Umbilical cord (tissue), 2 donors: ENCODE measurements around the gene CMTM2. TPM values are rescaled to one million over a fixed set of nuclear protein-coding genes. Genes with fewer than 3 reads are reported as not detected.
A peak's percentile ranks its signal among the peaks of the same experiment; 100 is the strongest.
"Not testable (repeated sequence)": the region's sequence is repeated elsewhere in the genome, so short reads cannot be mapped to it uniquely, and the experiment has no call there.

Experiments
- DNase-seq: peaks from one replicate; pipeline ENCODE4 v3.0.0-alpha.2; 2015; ENCODE audit warnings: low spot score
- total RNA-seq: library from RNA; depleted of rRNA; stranded (reverse); fragments of >200 nt; gene quantifications from one replicate; pipeline ENCODE4 v1.2.3, GENCODE V29; 2014; ENCODE audit warnings: low replicate concordance; ENCODE audit not compliant: insufficient read depth

The CMTM2 gene
- total RNA-seq, 1 donor from 2014 or later: not detected

GRCh38 chr16:66552286-66553177 is 26.7 kb upstream of the CMTM2 start, which contains the start of gene CKLF:
Gene CKLF (plus strand): TSS chr16:66552576. CDS start chr16:66552716, 140 bp downstream.
- peak; percentile 94 for DNase-seq

- no peak for DNase-seq
Measured at GRCh38 chr16:66553223-66553622, 26.0 kb upstream of the CMTM2 start.

DNA sequence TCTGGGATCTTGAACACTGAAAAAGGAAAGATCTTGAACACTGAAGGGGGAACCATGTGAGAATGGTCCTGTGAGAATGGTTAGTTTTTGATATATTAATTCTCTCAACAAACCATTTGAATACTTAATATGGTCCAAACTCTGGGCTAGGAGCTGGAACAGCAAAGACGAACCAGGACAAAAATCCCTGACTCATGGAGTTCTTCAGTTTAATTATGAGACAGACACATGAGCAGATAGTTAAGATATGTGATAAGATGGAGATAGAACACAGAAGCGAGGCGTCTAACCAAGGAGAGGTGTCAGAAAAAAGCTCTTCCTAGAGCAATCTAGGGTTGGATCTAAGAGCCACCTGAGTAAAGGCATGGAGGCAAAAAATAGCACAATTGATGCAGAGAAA is 25.2 kb upstream of the CMTM2 start:
- no peak for DNase-seq

GRCh38 chr16:66554495-66554894 is 24.8 kb upstream of the CMTM2 start:
- DNase-seq: no peak

DNA sequence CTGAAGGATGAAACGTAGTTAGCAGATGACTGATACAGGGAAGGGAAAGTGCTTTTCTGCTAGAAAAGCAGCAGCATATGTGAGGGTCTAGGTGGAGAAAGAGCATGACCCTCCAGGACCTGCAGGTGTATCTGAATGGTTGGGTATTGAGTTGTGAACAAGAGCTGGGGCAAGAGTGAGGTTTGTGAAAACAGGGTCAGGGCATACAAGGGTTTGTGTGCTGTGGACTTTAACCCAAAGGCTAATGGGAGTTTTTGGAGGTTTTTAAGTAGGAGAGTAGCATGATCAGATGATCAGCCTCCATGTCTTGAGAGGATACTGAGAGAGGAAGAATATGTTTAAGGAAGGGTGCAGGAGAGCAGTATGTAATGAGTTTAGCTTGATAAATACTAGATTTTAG is 19.2 kb upstream of the CMTM2 start:
- no peak for DNase-seq

DNA sequence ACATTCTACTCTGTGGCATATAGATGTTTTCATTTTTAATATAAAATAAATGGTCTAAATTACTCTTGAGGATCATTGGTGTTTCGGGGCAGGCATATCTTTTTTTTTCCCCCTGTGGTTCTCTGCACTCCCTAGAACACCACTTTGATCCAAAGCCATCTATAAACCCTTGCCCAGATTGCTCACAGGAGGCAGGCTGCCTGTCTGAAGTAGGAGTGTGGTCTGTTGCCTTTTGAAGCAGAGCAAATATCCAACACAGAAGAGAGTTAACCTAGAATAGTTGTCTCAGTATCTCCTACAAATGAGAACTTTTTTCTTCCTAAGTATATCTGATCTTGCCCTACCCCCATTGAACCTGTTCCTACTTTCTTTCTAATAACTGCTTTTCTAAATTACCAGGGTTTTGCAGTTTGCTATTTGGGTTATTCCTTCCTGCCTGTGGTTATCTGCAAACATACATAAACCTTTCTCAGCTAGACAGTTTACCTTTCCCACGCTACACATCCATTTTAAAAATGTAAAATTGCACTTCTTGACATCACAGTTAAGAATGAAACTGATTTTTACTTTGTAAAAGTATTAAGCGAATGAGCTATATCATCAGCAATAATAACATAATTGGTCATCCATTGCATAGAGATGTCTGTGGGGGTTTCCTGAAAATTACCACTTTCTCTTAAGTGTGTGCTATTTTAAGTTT is 17.7 kb upstream of the CMTM2 start:
- DNase-seq: no peak

DNA sequence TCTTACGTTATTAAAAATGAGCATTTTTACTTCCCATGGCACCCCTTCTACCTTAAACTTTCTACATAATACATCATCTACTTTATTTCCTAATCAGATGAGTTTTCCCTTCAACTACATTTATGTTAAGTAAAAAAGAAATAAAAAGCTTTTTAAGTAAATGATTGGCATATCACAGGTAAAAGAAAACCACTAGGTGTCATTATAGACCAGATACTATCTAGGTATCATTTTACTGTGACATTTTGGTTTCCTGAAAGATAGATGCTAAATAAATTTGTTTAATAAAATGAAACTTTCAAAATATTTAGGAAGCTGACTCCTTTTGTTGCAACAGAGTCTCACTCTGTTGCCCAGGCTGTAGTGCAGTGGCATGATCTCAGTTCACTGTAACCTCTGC is 16.9 kb upstream of the CMTM2 start:
- DNase-seq: no peak

- no peak for DNase-seq
Measured at GRCh38 chr16:66562986-66563385, 16.3 kb upstream of the CMTM2 start.

- no peak for DNase-seq
Measured at GRCh38 chr16:66563574-66564334, 15.5 kb upstream of the CMTM2 start.

DNA sequence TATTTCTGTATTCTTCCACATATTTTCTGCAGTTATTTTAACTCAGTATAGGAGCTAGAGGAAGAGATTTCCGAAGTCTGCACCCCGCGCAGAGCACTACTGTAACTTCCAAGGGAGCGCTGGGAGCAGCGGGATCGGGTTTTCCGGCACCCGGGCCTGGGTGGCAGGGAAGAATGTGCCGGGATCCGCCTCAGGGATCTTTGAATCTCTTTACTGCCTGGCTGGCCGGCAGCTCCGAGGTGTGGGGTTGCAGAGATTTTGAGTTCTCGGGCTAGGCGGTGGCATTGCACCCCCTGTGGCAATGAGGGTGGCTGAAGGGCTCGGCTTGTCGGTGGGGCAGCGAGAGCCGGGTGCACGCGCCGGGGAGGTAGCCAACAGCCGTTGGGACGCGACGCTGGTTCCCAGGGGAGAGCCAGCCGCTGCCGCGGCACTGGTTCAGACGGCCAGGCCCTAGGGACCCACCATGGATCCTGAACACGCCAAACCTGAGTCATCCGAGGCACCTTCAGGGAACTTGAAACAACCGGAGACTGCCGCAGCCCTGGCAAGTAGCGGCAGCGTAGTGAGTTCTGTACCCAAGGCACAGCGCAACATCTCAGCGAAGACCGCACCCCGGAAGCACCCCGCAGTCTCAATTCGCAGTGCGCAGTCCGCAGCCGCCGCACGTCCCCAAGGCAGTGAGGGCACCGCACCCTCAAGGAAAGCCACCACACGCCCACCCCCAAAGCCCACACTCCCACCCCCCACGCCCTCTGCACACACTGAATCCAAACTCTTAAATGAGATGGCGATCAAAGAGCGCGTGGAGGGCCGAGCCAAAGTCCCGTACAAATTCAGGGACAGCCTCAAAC is 13.0 kb upstream of the CMTM2 start, which contains the start of gene CMTM1:
CMTM1 (plus strand) TSS at position 389 of the 851 bp plus-strand sequence; CDS start at position 464, 75 bp downstream.
- DNase-seq: no peak

- not testable (repeated sequence) for DNase-seq
Measured at GRCh38 chr16:66567270-66567669, 12.0 kb upstream of the CMTM2 start.

GRCh38 chr16:66568355-66568754 is 10.9 kb upstream of the CMTM2 start:
- DNase-seq: no peak

DNA sequence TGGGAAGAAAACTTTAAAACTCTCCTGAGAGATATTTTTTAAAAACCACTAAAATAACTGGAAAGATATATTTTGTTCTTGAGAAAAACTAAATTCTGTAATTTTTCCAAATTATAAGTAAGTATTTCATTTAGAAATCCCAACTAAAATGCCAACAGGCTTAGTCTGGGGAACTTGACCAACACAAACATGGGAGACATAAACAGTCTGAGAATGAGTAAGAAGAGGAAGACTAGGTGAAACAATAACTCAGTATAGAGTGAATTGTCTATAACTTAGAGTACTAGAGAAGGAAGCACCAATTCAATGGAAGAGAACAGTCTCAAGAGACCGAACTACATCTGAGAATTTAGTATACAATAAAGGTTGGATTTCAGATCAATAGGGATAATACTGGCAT is 10.1 kb upstream of the CMTM2 start:
- DNase-seq: no peak

GRCh38 chr16:66569827-66570405 is 9.3 kb upstream of the CMTM2 start:
- no peak for DNase-seq

GRCh38 chr16:66572356-66572755 is 6.9 kb upstream of the CMTM2 start:
- no peak for DNase-seq

DNA sequence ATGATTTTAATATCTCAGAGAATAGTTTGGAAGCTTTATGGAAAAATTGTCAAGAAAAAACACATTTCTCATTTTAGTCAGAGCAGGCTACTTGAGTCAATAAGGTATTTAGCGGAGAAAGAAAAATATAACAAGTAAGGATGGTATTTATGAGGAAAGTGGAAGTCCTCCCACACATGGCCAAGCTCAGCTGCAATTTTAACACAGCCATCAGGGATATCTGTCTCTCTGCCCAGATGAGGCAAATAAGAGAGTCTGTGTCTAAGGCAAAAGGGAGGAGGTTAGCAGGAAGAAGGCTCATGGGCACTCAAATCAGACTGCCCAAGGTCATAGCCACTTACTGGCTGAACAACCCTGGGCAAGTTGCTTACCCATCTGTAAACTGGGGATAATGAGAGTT is 5.2 kb upstream of the CMTM2 start:
- DNase-seq: no peak

DNA sequence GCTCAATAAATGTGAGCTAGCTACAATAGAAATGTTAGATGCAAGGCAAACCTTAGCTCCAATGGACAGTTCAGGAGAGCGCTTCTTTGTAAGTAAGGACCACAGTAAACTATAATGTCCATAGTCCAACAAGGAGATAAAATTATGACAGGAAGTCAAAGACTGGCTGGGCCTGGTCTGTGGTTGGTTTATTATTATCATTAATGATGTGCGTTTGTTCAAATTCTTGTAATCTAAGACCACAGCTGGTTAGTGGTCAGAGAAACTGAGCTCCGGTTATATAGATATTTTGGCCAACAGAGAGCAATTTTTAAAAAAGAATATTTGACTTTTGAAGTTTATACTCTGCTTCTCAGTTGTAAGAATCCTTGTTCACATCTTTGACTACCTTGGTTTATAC is 4.7 kb upstream of the CMTM2 start:
- no peak for DNase-seq

DNA sequence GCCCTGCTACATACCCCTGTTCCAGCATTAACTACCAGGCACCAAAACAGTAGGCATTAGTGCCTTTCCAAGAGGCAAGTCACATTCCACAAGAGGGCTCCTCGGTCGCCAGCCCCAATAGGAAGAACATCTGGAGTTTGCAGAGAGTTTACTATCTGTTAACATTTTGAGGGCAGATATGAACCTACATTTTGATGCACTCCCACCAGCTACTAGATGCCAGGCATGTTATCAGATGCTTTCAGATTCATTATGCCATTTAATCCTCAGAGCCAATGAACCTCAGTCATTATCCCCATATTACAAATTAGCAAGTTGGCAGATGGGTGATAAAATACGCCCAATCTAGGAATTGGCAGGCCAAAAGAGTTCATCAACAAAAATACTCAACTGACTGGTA is 4.2 kb upstream of the CMTM2 start:
- DNase-seq: no peak

DNA sequence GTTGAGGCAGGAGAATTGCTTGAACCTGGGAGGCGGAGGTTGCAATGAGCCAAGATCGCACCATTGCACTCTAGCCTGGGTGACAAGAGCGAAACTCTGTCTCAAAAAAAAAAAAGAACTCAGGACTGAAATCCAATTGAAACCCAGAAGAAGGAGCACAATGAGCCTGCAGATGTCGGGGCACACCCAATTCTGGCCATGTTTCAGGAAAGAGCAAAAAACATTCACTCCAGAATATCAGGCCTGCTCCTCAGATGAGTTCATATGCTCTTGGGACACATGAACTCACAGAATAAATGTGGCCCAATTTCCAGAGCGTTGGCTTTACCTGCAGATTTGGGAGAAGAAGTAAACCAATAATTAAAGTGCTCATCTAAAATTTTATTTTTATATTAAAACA is 3.0 kb upstream of the CMTM2 start:
- DNase-seq: peak; percentile 59

DNA sequence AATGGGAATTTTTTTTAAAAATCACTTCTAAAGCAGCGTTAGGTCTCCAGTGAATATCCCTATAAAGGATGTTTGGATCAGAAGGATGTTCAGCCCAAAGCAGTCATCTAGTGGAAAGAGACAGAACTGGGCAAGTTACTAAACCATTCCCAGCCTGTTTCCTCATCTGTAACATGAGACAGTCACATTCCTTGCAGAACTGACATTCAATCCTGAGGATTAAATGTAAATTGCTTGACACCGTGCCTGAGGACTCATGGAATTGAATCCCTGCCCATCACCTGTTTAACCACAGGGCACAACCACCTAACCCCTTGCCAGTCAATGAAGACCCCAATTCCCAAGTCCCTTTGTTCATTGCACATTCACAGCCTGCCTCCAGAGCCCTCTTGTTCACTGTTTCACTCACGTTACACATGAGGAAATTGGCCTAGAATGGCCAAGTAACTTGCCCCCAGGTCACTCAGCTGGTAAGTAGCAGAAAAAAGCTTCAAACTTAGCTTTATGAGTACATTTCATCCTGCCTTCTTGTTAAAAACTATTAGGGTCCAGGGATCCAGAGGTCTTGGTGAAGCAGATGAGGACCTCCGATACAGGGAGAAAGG is 1.4 kb downstream of the CMTM2 start:
- peak; percentile 26 for DNase-seq
